ENCODE measurements around the gene COPZ1.
"Not testable (repeated sequence)": the region's sequence is repeated elsewhere in the genome, so short reads cannot be mapped to it uniquely, and the experiment has no call there.

COPZ1 gene

DNA sequence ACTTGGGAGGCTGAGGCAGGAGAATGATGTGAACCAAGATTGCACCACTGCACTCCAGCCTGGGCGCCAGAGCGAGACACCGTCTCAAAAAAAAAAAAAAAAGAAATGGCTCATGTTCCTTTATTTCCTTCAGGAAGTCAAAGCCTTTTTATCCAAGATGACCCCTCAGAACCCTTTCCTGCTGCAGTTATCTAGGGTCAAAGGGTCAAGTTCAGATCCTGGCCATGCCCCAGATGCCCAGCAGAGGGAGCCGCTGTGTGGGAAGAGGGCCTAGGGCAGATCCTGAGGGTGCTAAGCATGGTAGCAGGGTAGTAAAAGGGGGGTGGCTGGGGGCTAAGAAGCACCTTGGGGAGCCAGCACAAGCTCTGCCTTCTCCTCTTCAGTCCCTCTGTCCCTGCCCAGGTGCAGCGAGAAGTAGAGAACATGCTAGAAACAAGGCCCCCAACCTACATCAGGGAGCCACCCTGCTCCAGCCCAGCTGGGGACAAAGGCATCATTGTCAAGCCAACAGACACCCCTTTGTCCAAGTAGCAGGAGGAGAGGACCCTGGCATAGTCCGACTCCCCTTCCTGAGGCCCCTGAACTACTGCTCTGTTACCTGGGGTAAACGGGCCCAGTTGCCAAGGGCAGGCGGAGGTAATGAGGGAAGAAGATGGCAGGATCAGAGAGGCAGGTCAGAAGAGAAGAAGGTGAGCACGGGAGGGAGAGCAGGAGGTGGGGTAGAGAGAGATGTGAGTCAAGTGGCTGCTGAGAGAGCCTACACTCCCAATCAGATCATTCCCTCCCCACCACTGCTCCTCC is 30.6 kb upstream of the COPZ1 start:
- DNase-seq (ENCODE audit: low read depth in 2 of 2): no peak

DNA sequence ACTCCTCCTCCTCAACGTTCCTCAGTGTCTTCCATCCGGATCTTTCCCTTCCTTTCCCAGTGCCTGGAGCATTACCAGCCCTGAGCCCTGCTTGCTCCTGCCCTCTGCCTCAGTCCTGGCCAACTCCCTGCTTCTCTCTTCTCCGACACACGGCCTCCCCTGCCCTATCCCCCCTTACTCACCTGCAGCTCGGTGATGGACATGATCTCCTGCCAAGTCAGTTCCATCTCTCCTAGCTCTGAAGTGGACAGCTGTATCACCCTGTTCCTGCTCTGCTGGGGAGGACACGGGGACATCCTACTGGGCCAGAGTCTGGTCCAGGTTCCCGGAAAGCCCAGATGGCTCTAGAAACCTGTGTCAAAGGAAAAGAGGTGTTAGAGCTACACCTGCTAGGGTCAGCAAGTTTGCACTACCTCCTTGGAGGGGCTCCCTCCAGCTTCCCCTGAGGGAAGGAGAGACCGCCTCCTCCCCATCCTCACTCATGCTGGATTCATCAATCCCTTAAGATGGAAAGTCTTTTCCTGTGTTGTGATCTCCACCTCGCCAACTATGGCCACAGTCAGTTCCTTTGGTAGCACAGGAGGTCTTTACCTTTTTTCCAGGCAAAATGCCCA is 29.9 kb upstream of the COPZ1 start:
- no peak for DNase-seq (ENCODE audit: low read depth in 2 of 2)

DNA sequence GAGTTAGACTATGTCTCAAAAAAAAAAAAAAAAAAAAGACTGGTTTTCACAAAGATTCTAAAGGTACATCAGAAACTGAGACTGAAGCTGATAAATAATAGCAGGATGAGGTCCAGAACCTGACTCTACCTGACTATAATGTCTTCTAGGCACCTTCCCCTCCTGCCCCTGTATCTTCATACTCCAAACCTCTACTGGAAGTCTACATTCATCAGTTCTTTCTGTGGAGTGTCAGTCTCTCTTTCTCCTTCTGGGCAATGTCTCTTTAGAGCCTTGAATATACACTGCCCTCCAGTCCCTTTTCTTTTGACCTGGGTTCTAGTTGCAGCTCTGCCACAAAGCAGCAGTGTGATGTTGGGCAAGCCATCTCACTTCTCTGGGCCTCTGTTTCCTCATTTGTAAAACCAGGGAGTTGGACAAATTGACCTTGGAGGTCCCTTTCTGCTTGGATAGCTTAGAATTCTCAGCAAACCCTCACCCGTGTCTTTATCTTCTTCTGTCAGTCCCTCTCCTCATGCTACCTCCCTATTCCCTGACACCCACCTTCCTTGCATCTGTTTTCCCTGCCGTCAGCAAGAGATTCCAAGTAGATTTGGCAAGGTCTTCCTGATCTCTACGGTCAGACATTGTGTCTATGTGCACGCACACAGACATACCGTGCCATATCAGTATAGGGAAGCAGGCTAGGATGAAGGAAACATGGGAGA is 28.4 kb upstream of the COPZ1 start:
- no peak for DNase-seq (ENCODE audit: low read depth in 2 of 2)

DNA sequence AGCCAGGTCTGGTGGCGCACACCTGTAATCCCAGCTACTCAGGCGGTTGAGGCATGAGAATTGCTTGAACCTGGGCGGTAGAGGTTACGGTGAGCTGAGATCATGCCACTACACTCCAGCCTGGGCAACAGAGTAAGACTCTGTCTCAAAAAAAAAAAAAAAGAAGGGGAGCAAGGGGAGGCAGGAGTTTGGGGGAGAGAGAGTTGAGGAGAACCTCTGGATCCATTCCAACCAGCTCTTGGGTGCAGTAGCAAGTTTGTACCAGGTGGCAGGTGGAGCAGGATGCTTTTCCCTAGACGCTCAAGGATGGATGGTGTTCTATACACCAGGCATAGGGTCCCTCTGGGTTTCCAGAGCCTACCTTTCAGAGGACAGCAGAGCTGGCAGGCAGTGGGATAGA is 26.0 kb upstream of the COPZ1 start:
- no peak for DNase-seq (ENCODE audit: low read depth in 2 of 2)

DNA sequence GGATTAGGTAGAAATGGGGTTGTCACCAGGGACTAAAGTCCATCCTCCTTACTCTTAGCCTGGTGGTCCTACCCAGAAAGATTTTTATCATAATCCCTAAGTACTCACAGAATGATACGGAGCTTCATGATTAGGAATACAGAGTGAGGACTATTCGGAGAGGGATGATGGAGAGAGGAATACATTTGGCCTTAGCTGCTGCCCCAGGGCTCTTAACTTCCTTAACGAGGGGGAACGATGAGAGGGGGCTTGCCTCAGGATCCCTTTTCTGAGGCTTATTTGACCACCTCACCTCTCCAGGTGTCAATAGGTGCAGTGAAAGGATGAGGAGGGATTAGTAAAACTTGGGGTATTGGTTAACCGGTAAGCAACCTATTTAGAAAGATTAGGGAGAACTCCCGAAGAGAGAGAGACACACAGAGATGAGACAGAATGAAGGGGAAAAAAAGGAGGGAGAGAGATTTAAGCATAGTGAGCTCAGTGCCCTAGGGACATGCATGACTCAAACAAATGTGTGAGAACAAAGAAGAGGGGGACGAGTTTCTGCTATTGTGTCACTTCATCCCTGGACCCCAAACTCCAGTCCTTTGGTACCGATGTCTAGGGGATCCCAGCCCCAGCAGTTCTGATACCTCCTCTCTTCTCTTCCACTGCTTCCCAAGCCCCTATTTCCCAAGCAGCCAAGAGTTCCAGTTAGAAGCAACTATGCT is 25.3 kb upstream of the COPZ1 start:
- no peak for DNase-seq (ENCODE audit: low read depth in 2 of 2)

DNA sequence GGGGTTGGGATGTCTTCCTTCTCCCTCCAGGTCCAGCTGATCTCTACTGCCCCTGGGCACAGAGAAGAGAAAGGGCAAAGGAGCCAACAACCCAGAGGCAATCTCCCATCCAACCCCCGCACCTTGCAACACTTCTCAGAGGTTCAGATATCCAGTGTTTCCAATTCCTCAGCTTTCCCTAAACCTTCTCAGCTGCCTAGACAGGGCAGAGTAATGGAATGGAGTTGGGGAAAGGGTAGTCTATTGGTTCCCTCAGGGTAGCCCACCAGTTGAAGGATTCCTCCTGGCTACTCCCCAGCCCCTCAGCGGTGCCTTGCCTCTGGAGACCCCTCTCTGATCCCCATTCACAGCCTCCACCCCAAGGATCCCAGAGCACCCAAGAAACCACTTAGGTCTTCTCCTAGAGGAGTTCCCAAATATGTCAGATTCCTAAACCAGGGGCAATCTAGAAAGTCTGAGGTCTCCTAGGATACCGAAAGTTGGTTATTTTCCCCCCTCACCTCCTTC is 24.7 kb upstream of the COPZ1 start:
- no peak for DNase-seq (ENCODE audit: low read depth in 2 of 2)

DNA sequence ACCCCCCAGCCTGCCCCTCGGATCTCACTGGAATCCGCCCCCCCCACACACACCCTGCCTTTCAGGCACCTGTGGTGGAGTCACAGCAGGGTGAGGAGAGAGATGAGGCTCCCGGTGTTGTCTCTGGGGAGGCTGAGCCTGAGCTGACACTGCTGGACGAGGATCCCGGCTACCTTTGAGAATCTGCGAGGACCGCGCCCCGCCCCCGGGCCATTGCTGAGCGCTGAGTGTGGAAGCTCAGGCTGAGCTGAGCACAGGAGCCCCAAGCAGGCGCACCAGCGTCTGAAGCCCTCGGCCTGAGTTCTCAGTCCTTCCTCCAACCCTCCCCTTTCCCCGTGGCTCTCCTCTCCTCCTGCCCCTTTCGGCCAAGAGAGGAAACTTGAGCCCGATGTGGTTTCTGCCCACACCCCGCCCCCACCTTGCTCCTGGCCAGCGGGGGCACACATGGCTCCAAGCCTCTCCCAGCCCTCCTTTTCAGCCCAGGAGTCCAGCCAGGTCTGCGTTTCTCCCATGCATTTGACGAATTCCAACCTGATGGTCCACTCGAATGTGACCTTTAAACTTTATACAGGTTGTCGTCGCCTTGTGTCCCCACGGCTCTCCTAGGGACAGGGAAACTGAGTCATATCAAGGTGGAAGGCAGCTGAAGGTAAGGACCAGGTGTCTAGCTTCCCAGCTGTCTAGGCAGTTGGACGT is 24.1 kb upstream of the COPZ1 start, which contains the start of gene NFE2:
TSS of gene NFE2 (minus strand) at position 284 of the 696 bp plus-strand sequence. CDS start 5,767 bp downstream, outside the sequence.
- no peak for DNase-seq (ENCODE audit: low read depth in 2 of 2)

DNA sequence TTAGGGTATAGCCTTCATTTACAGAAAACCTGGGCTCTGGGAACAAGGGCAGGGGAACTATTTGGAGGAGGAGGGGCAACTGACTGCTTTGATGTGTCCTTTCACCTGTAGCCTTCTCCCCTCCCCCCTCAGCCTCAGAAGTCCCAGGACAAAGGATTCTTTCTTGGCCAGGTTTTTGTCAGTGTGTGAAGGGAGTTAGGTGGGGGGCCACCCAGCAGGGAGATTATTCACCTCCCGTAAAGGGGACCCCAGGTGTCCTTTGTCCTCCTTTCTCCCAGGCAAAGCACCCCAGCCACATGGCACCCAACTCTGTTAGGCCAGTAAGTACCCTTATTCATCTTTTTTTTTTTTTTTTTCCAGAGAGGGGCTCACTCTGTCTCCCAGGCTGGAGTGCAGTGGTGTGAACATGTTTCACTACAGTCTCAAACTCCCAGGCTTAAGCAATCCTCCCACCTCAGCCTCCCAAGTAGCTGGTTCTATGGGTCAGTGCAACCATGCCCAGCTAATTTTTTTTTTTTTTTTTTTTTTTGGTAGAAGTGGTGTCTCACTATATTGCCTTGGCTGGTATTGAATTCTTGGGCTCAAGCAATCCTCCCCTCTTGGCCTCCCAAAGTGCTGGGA is 23.4 kb upstream of the COPZ1 start:
- no peak for DNase-seq (ENCODE audit: low read depth in 2 of 2)

DNA sequence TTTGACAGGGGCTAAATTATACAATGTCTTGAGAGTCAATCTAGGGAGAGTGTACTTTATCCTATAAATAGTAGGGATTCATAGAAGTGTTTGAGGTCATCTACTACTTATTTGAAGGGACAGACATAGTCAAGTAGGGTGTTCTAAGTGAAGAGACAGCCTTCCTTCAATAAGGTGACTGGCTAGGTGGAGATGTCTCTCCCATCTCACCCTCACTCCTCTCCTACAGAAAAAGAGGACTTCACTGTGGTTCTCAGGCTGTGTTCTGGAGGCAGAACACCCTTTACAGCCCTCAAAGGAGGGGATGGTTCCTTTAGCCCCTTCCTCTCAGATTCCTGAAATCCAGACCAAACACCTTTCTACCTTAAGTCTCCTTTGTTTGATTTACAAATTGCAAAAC is 21.3 kb upstream of the COPZ1 start:
- no peak for DNase-seq (ENCODE audit: low read depth in 2 of 2)

DNA sequence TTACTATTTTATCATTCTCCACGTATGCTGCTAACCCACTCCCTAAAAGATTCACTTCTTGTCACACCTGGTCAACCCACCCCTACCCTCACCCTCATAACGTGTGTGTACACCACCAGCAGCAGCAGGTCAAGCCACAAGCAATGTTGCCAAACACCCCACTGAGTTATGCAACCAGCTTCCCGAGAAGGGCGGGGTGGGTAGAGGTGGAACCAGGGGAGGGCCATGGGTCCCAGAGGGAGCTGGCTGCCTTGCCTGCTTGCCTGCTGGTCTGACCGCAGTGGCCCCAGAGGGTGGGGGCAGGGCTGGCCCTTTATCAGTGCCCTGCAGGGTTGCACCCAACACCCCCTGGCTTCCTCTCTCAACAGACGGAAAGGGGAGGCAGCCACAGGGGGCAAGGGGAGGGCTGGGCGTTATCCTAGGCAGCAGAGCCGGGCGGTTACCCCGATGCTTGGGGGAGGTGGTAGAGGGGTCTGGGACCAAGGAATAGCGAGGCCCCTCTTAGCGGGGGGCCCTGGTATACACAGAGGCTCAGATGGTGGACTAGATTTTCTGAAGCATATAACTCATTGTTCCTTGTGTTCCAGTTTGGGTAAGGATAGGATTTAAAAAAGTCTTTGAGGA is 20.6 kb upstream of the COPZ1 start:
- no peak for DNase-seq (ENCODE audit: low read depth in 2 of 2)

DNA sequence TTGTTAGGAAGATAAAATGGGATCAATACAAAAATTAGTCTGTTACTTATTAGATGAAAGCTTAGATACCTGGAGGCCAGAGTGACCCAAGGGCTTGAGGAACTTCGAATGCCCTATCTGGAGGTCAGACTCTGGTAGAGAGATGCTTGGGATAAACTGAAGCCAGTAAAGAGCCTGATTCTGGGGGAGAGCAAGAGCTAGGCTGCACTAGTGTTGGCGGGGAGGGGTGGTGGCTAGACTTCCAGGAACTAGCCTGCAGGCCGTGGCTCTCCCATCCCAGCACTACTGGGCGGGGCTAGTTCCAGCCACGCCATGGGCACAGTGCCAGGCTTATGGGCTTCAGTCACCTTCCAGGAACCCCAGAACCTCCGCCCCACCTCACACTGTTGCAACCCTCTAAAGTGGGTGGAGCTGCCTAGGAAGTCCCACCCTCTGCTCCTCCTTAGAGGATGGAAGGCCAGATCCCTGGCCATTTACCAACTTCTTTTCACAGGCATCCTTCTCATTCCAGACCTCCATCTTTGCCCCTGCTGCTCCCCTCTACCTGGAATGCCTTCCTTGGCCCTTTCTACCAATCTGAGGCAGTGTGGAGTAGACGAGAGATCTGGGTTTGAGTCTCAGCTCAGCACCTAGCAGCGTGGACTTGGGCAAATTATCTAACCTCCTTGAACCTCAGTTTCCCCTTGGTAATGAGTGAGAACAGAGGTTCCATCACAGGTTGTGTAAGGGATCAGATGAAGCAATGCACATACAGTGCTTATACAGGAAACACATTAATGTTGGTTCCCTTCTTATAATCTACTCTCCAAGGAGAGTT is 17.8 kb upstream of the COPZ1 start:
- DNase-seq (ENCODE audit: low read depth in 2 of 2): no peak

DNA sequence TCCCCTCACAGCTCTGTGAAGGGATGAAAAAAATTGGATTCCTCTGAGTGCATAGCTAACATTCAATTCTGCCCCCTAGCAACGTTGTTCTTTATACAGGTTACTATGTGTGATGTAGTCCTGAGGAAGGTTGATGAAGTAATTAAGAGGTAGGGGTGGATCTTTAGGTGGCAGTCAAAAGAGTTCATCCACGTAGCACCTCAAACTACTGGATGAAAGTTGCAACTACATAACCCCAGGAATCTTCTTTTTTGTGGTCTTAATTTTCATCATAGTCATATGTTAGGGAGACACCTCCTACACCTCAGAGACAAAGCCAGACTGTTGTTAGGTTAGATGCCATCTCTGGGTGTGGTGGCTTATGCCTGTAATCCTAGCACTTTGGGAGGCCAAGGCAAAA is 13.9 kb upstream of the COPZ1 start:
- no peak for DNase-seq (ENCODE audit: low read depth in 2 of 2)

DNA sequence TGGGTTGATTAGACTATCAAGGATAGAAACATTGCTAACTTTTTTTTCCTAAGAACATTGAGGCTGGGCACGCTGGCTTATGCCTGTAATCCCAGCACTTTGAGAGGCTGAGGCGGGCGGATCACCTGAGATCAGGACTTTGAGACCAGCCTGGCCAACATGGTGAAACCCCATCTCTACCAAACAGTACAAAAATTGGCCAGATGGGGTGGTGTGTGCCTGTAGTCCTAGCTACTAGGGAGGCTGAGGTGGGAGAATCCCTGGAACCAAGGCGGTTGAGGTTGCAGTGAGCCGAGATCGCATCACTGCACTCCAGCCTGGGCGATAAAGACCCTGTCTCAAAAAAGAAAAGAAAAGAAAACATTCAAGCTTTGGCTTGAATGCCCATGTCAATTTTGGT is 12.6 kb upstream of the COPZ1 start:
- not testable (repeated sequence) for DNase-seq (ENCODE audit: low read depth in 2 of 2)

DNA sequence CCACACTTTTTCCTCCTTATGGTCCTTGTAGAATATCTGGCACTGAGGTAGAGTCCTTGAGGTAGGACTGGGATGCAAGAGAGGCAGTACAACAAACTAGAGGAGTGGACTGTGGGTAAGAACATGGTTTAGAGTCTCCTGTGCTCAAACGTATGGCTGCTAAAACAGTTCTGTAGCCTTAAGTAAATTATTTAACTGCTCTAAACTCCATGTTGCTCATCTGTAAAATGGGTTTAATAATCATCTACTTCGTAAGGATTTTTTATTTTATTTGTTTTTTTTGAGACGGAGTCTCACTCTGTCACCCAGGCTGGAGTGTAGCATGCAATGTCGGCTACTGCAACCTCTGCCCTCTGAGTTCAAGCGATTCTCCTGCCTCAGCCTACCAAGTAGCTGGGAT is 3.6 kb upstream of the COPZ1 start:
- DNase-seq (ENCODE audit: low read depth in 2 of 2): no peak

DNA sequence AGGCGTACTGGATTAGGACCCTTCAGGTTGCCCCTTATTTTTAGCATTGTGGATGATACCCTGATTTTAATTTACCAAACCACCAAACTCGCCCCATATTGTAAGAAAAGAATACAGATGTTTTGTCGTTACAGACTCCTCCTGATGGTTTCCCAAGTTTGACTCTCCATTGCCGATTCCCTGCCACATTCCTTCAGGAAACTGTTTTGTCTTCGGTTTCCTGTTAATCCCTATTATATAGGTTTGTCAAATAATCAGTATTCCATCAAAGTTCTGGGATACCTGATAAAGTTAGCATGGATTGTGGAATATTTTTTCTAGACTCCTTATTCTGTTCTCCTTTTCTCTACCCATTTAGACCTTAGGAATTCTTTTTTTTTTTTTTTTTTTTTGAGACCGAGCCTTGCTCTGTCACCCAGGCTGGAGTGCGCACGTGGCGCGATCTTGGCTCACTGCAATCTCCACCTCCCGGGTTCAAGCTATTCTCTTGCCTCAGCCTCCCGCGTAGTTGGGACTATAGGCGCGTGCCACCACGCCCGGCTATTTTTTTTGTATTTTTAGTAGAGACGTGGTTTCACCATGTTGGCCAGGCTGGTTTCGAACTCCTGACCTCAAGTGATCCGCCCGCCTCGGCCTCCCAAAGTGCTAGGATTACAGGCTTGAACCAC is 645 bp downstream of the COPZ1 start:
- DNase-seq (ENCODE audit: low read depth in 2 of 2): not testable (repeated sequence)

DNA sequence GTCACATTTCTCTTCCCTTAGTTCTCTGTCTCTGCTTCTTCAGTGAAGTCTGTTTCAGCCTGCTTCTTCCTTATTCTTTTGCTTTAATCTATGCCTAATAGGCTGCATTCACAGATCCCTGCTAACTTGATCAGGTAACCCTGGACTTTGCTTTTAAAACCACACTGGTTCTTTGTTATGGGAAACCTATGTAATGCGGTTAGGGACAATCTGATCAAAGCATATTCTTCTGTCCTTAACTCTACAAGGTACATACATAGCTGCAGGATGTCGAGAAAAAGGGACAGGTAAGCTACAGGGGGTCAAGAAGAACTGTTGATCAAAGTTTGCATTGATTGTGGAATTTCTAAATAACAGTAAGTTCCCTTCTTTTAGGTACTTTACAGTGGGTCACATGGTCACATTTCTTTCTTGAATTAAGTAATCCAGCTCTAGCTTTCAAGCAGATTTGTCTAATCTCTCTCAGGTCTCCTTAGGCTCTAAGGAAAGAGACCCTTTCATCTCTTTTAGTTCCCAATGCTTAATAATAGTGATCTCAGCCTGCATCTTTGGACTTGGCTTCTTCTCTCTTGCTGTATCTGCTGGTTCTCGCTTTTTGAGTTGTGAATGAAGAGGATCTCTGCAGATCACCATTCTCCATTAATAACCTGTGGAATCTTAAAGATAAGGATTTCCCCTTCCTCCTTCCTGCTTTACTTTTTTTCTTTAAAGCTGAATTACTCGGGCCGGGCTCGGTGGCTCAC is 3.8 kb downstream of the COPZ1 start:
- no peak for DNase-seq (ENCODE audit: low read depth in 2 of 2)

DNA sequence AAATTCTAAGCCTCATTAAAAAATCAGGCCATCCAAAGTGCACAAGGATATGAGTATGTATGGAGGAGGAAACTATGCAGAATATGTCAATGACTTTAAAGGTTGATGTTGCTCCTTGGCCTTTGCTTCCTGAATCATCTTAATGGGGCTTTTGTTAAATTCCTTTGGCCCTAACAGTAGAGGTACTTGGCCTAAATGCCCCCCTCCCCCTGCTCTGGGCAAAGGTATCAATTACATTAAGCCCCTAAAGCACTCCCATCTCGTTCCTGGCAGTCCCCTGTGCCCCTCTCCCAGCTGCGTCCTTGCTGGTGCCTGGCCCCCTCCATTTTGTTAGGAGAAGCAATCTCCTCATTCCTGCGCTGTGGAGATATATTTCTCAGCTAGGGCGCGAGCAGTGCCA is 4.8 kb downstream of the COPZ1 start:
- DNase-seq (ENCODE audit: low read depth in 2 of 2): no peak

DNA sequence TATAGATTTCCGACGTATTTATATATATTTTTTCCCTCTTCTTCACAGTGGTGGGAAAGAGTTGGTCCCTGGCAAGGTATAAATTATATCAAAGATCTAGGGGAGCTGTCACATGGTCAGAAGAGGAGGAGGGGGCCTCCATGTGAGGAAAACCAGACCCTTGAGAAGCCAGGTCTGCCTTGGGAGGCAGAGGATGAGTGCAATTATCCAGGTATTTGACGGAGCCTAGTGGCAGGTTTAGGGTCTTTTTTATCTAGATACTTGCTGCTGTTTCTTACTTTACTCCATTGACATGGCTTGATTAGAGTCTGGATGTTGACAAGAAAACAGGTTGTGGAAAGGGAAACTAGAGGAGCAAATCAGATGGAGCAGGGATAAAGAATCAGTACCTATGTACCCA is 5.5 kb downstream of the COPZ1 start:
- no peak for DNase-seq (ENCODE audit: low read depth in 2 of 2)

Measured in fibroblast of skin of left biceps (primary cell).